Coronary artery (tissue), 2 donors: ENCODE measurements around the gene LIG3.
"Not testable (repeated sequence)": the region's sequence is repeated elsewhere in the genome, so short reads cannot be mapped to it uniquely, and the experiment has no call there.

ENCODE experiments used
- DNase-seq: peaks from one replicate; pipeline ENCODE4 v3.0.0-alpha.2; 2017; ENCODE audit warnings: low spot score
- H3K27ac ChIP-seq, 2 donors: fragments of 200-600 bp; sonication (generic); one replicate each; pipeline ENCODE4 v1.5.1; 2016 to 2019
- H3K4me3 ChIP-seq: fragments of 200-600 bp; sonication (generic); 2 replicates; pipeline ENCODE4 v1.5.1; 2016; ENCODE audit warnings: mild to moderate bottlenecking, moderate library complexity
- TF ChIP-seq, protein P1 (sequence below): fragments of 200-600 bp; sonication (generic); IDR thresholded peaks from one replicate; pipeline ENCODE4 v1.5.1; 2019; ENCODE audit warnings: antibody characterized with exemption

Gene LIG3

DNA sequence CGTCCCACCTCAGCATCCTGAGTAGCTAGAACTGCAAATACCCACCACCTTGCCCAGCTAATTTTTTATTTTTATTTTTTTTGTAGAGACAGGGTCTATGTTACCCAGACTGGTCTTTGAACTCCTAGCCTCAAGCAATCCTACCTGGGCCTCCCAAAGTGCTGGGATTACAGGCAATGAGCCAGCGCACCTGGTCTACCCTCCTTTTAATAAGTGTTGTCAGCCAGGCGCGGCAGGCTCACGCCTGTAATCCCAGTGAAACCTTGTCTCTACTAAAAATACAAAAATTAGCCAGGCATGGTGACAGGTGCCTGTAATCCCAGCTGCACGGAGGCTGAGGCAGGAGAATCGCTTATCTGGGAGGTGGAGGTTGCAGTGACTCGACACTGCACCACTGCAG is 63.9 kb downstream of the LIG3 start:
- DNase-seq: no peak
- Histone ChIP-seq H3K4me3 (no peak overlapping the region), H3K27ac (no peak overlapping the region)
- TF ChIP-seq, protein P1, sequence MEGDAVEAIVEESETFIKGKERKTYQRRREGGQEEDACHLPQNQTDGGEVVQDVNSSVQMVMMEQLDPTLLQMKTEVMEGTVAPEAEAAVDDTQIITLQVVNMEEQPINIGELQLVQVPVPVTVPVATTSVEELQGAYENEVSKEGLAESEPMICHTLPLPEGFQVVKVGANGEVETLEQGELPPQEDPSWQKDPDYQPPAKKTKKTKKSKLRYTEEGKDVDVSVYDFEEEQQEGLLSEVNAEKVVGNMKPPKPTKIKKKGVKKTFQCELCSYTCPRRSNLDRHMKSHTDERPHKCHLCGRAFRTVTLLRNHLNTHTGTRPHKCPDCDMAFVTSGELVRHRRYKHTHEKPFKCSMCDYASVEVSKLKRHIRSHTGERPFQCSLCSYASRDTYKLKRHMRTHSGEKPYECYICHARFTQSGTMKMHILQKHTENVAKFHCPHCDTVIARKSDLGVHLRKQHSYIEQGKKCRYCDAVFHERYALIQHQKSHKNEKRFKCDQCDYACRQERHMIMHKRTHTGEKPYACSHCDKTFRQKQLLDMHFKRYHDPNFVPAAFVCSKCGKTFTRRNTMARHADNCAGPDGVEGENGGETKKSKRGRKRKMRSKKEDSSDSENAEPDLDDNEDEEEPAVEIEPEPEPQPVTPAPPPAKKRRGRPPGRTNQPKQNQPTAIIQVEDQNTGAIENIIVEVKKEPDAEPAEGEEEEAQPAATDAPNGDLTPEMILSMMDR: no peak

DNA sequence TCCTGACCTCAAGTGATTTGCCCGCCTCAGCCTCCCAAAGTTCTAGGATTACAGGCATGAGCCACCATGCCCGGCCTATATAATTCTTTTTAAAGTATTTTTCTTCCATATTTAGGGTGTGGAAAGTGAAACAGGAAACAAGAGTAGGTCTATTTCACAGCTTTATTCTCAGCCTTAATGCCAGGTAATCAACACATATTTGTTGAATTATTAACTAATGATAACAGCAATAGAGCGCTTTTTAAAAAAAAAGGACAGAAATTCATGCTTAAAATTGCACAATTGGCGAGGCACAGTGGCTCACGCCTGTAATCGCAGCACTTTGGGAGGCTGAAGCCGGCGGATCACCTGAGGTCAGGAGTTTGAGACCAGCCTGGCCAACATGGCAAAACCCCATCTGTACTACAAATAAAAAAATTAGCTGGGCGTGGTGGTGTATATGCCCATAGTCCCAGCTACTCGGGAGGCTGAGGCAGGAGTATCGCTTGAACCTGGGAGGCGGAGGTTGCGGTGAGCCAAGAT is 65.2 kb downstream of the LIG3 start:
- not testable (repeated sequence) for DNase-seq, H3K27ac ChIP-seq, H3K4me3 ChIP-seq

DNA sequence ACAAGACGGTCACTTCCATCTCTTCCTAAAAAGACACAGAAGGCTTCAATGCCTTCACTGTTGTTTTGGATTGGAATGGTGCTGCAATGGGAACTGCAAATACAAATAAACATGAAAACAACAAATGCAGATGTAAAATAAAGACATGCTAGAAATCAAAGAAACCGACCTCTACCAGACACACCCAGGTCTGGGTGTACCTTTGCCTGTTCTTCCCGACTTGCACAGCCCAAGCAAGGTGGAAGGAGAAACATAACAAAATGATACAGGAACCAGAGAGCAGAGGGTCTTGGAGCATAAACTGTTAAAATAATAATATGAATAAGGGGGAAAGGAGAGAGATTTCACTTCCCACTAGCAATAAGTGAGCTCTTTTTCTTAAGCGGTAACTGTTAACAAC is 65.9 kb downstream of the LIG3 start:
- DNase-seq: no peak
- Histone ChIP-seq H3K4me3 (no peak overlapping the region), H3K27ac (no peak overlapping the region)
- TF ChIP-seq, protein P1: no peak

DNA sequence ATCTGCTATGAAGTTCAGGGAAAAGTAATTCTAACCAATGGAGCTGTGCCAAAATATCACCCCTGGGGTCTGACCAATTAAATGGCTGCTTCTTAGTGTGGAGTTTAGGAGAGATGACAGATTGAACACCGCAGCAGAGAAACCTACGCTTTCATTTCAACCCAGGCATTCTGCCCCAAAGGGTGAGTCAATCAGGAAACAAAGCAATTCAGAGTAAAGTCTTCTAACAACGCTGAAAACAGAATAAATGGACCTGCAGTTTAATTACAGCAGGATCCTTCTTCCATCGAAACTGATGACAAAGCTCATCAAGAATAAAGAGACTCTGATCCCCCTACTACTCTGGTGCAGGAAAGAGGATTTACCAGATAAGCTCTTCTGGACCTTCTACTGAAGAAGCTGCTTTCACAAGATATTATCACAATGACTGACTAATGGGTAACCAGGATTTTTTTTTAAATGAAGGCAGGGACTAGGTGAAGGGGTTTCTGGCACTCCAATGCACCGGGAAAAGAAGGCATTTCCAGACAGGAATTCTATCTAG is 66.5 kb downstream of the LIG3 start:
- no peak for DNase-seq
- TF ChIP-seq, protein P1: no peak
- Histone ChIP-seq H3K4me3 (no peak overlapping the region), H3K27ac (no peak overlapping the region)

DNA sequence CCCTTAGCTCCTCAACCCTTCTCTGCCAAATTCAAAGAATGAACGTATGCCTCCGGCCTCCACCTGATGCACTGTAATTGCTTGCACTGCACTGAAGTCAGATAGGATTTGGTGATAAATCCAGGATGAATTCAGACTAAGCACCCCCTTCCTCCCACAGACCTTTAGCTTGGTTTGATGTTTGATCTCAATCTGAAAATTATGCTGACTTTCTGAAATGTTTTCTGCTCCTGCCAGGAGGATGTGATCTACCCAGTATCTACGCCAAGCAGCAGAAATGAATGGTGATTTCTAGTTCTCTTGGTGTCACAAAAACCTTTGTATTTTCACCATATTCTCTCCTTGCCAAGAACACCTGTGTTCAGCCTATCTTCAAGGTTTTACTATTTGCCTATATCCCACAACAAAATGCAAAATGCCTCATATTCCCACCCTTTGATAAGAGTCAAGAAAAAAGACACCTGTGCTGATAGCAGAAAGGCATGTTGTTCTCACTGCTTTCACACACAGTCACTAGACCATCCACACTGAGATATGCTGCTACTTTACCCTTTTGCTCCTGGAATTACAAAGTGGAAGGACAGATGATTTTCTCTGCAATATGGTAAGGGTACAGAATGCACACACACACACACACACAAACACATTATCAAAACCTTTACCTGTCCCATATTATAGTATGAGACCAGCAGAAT is 68.5 kb downstream of the LIG3 start:
- no peak for DNase-seq
- TF ChIP-seq, protein P1: no peak
- Histone ChIP-seq H3K4me3 (no peak overlapping the region), H3K27ac (no peak overlapping the region)

DNA sequence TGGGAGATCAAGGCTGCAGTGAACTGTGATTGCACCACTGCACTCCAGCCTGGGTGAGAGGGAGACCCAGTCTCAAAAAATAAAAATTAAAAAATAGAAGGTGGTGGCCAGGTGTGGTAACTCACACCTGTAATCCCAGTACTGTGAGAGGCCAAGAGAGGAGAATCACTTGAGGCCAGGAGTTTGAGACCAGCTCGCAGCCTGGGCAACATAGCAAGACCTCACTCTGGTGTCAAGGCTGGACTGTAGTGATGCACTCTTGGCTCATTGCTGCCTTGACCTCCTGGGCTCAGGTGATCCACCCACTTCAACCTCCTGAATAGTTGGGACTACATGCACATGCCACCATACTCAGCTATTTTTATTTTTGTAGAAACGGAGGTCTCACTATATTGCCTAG is 69.9 kb downstream of the LIG3 start:
- Histone ChIP-seq H3K27ac (no peak overlapping the region), H3K4me3 (no peak overlapping the region)
- DNase-seq: no peak
- TF ChIP-seq, protein P1: no peak

DNA sequence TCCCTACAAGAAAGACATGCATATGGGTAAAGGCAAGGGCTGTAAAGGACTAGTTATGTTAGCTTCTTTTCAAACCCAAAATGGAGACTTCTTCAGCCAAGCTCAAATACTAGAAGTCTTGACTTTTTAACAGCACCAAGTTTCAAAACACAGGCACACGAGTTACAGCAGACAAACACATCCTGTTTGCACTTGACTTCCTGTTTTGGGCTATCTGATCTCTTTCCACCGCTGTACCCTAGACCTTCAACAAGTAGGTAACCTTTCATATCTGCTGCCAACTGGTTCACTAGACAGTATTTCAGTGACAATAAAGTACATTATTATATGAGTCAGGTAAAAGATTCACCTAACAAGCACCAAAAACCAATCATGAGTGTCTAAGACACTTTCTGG is 70.9 kb downstream of the LIG3 start:
- peak overlapping the region; percentile 22 to 38 for H3K27ac ChIP-seq
- TF ChIP-seq, protein P1: no peak
- H3K4me3 ChIP-seq: no peak overlapping the region
- no peak for DNase-seq
